HG03025 (cell line): Measurements from ENCODE around the gene NR1H2.
"Not testable (repeated sequence)": the region's sequence is repeated elsewhere in the genome, so short reads cannot be mapped to it uniquely, and the experiment has no call there.

Source experiments
- ATAC-seq: cut with Tn5 transposase; IDR thresholded peaks from one replicate; pipeline ENCODE4 v1.9.1; 2021; ENCODE audit warnings: mild to moderate bottlenecking, moderate library complexity; ENCODE audit not compliant: unreplicated experiment, low FRiP score

Gene NR1H2

DNA sequence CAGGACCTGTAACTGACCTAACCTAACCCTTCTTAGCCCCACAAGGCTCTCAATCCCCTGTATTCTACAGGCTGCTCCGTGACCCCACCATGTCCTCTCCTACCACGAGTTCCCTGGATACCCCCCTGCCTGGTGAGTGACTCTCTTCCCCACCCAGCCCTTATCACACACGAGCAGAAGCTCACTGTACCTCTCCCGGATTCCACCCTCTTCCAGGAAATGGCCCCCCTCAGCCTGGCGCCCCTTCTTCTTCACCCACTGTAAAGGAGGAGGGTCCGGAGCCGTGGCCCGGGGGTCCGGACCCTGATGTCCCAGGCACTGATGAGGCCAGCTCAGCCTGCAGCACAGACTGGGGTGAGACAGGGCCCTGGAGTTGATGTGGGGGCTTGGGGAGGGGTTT lies 1.3 kb downstream of the NR1H2 start:
- no peak for ATAC-seq

DNA sequence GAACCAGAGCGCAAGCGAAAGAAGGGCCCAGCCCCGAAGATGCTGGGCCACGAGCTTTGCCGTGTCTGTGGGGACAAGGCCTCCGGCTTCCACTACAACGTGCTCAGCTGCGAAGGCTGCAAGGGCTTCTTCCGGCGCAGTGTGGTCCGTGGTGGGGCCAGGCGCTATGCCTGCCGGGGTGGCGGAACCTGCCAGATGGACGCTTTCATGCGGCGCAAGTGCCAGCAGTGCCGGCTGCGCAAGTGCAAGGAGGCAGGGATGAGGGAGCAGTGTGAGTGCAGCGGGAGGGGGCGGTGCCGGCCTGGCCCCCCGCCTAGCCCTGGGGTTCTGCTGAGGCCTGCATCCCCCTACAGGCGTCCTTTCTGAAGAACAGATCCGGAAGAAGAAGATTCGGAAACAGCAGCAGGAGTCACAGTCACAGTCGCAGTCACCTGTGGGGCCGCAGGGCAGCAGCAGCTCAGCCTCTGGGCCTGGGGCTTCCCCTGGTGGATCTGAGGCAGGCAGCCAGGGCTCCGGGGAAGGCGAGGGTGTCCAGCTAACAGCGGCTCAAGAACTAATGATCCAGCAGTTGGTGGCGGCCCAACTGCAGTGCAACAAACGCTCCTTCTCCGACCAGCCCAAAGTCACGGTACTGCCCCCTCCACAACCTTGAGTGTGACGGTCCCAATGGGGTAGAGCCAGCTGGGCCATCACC lies 2.1 kb downstream of the NR1H2 start:
- ATAC-seq: no peak

DNA sequence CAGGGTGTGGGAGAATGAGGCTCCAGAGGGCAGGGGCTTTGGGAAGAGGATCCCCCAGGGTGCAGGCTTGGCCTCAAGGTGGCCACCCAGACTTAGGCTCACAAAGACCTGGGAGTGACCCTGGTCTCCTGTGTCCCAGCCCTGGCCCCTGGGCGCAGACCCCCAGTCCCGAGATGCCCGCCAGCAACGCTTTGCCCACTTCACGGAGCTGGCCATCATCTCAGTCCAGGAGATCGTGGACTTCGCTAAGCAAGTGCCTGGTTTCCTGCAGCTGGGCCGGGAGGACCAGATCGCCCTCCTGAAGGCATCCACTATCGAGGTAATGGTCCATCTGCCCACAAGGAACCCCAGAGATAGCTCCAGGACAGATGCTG lies 2.6 kb downstream of the NR1H2 start:
- no peak for ATAC-seq

DNA sequence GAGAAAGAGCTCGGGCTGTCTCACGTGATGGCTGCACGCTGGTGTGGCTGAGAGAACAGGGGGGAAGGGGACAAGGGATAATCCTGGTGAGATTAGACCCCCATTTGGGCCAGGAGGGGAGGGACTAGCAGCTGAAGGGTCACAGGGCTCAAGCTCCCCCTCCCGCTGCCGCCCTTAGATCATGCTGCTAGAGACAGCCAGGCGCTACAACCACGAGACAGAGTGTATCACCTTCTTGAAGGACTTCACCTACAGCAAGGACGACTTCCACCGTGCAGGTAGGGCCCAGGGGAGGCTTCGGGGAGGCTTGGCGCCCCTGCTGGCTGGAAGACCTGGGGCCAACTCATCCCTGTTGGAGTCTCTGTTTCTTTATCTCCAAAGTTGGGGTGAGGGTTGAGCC lies 3.3 kb downstream of the NR1H2 start:
- no peak for ATAC-seq

DNA sequence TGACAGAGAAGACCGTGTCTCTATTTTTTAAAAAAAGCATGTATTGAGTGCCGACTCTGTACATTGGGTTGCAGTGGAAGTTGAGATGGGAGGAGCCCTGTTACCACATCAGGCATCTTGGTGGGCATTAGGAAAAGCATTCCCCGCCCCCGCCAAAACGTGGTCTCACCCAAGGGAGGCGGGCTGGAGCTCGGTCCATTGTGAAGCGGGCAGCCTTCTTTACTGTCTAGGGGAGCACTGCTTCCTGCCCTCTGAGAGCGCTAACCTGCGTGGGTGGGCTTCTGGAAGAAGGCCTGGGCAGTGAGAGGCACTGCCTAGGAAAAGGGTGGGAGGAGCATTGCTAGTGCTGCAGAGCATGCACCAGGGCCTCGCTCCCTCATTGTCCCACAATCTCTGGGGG lies 3.9 kb downstream of the NR1H2 start:
- no peak for ATAC-seq

DNA sequence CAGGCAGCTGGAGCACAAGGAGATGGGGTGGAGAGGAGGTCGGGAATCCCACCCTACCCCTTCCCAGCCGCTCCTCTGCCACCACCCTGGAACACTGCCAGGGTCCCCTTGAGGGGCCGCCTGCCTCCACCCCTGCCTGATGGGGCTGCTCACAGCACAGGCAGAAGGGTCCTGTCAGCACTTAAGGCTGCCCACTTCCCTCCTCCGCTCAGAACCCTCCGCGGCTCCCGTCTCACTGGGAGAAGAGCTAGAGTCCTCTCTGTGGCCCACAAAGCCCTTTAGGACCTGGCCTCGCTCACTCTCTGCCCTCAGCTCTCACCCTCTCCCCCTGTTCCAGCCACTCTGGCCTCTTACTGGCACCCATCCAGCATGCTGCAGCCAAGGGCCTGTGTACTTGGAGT lies 4.5 kb downstream of the NR1H2 start:
- ATAC-seq: no peak

DNA sequence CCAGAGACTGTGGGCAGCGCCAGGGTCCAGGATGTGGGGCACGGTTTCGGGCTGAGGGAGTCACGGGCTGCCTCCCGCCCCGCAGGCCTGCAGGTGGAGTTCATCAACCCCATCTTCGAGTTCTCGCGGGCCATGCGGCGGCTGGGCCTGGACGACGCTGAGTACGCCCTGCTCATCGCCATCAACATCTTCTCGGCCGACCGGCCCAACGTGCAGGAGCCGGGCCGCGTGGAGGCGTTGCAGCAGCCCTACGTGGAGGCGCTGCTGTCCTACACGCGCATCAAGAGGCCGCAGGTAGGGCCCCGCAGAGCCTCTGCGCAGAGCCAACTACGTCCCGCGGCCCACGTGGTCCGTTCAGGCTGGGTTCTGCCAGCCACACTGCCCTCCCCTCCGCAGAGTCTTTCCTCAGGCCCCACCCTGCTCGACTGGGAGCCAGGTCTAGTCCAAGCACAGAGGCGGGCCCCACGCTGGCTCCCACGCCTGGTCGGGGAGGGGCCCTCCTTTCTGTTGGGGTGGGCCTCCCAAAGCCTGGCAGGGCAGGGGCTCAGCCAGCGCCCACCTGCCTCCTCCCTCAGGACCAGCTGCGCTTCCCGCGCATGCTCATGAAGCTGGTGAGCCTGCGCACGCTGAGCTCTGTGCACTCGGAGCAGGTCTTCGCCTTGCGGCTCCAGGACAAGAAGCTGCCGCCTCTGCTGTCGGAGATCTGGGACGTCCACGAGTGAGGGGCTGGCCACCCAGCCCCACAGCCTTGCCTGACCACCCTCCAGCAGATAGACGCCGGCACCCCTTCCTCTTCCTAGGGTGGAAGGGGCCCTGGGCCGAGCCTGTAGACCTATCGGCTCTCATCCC lies 5.8 kb downstream of the NR1H2 start:
- ATAC-seq: no peak

DNA sequence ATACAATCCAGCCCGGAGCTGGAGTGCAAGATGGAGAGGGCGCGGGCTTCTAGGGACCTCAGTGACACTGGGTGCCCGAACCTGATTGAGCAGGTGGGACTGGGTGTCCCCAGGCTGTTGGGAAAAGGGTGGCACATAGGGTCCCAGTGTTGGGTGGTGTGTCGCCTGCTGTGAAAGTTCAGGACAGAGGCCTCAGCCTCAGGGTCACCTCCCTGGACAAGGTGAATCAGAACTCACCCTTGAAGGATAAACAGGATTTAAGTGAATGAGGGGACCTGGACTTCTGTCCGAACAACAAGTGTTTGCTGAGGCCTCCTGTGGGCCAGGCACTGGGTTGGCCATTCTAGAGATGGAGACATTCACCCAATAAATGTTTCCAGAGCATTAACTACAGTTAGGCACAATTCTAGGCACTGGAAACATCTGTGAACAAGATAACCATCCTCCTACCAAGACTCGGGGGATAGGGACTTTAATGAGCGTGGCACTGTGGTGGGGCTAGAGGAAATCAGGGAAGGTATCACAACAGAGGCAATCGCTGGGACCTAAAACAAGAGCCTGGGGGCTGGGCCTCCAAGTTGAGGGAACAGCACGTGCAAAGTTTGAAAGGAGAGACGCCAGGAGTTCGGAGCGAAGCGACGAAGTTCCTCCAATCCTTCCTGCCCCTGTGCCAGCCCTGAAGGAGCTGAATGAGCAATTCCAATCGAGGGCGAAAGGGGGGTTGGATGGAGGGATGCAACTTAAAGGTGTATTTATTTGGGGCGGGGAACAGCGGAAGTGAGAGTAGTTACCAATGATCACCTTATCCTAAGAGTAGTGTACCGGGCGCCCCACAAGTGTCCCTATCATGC lies 7.0 kb downstream of the NR1H2 start:
- no peak for ATAC-seq

DNA sequence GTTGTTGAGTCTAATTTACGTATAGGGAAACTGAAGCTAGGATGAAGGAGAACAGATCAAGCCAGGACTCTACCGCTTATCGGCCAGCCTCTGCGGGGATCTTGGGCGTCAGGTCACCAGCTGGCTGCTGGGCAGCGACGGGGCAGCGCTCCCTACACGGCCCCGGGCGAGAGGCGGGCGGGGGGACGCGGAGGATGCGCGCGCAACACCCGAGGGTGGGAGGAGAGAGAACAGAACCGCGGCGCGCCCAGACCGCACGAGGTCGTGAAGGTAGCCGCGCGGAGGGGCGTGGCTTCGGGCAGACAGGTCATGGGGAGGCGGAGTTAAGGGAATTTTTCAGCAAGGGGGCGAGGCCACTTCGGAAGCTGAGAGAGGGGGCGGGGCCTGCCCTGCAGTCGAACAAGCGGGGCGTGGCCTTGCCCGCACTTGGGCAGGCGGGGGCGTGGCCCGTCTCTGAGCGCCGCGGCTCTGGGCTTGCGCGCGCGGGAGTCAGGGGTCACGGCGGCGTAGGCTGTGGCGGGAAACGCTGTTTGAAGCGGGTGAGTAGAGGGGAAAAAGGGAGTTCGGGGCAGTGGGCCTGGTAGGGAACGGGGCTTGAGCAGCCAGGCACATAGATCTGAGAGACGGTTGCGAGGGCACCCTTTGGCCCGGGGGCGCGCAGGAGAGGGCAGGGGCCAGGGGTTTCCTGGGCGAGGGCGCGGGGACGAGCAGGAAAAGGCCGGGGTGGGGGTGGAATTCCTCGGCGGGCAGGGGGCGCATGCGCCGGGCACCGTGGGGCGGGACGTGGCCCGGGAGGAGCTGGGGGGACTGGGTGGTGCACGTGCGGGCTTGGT lies 7.8 kb downstream of the NR1H2 start, which contains the start of gene POLD1:
Gene POLD1, plus strand, starts transcription at position 496 of the 833 bp plus-strand sequence. CDS start 14,505 bp downstream, outside the sequence.
- peak; percentile 78 for ATAC-seq

DNA sequence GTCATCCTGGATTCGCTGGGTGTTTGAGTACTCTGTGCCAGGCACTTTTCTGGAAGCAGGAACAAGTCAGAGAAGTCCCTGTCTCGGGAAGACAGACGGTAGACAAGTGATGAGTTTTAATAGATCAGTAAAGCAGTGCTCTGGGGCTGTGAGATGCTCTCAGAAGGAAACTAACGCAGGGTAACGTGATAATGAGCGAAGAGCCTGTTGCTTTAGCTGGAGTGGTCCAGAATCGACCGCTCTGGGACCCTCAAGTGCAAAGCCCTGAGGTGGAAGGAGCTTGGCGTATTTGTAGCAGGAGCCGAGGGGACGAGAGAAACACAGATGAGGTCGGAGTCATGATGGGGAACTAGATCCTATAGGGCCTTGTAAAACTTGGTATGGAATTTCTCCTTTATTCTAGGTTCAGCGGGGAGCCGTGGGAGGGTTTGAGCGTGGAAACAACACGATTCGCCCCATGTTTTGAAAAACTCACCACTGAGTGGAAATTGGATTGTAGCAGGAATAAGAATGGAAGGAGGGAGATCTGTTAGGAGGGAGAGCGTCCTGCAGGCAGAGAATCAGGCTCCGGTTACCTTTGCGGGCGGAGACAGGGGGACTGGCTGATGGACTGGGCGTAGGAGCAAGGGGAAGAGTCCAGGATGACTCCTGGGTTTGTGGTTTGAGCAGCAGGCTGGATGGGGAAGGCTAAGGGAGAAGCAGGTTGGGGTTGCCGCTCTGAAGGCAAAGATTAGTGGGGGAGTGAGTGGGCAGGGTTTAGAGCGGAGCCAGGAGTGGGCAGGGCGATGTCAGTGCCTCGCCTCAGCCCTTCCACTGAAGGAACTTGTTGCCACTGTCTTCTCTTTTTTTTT lies 8.7 kb downstream of the NR1H2 start:
- ATAC-seq: no peak

DNA sequence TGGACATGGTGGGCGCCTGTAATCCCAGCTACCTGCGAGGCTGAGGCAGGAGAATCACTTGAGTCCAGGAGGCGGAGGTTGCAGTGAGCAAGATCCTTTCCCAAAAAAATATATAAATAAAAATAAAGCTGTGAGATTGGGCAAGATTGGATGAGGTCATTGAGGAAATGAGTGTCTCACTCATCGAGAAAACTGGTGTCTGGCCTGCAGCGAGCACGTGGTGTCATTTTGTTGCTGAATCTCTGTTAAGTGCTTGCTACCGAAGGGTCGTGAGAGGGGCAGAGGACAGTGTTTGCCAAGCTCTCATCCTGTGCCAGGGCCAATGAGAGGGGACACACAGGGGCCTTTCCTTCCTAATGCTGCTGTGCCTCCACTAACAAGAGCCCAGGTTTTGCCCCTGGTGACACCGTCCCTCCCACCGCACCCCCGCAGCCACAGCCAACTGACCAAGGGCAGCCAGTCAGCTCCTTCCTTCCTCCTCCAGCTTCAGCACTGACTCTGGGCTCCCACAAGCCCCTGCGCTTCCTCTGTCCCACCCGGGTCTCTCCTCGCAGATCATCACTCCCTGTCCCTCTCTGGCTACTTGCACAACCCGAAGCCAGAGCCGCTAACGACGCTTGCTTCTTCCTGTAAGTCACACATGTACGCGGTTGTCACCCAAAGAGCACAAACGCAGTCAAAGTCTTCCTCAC lies 11.1 kb downstream of the NR1H2 start:
- ATAC-seq: no peak

DNA sequence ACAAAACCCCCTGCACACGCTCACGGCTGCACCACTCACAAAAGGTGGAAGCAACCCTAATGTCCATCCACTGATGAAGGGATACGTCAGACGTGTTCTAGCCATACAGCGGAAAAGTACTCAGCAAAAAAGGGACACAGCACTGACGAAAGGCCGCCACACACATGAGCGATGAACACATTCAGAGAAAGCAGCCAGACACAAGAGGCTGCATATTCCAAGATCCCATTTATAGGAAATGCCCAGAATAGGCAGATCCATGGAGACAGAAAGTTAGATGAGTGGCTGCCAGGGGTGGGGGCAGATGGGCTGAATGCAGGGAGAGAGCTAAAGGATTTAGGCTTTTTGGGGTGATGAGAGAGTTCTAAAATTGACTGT lies 11.6 kb downstream of the NR1H2 start:
- ATAC-seq: no peak

DNA sequence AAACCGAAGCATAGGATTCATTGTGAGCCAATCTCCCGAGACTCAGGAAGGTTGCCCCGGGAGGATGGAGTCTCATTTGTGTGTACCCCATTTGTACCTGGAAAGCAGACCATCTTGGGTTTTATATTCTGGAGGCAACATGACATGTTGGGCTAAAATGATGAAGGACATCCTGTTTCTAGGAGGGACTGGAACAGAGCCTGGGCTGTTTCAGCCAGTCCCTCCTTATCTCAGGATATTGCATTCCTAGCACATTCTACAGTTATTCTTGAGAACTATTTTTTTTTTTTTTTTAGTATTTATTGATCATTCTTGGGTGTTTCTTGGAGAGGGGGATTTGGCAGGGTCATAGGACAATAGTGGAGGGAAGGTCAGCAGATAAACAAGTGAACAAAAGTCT lies 14.0 kb downstream of the NR1H2 start:
- not testable (repeated sequence) for ATAC-seq

DNA sequence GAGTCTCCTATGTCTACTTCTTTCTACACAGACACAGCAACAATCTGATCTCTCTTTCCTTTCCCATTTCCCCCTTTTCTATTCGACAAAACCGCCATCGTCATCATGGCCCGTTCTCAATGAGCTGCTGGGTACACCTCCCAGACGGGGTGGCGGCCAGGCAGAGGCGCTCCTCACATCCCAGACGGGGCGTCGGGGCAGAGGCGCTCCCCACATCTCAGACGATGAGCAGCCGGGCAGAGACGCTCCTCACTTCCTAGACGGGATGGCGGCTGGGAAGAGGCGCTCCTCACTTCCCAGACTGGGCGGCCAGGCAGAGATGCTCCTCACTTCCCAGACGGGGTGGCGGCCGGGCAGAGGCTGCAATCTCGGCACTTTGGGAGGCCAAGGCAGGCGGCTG lies 14.7 kb downstream of the NR1H2 start:
- not testable (repeated sequence) for ATAC-seq

DNA sequence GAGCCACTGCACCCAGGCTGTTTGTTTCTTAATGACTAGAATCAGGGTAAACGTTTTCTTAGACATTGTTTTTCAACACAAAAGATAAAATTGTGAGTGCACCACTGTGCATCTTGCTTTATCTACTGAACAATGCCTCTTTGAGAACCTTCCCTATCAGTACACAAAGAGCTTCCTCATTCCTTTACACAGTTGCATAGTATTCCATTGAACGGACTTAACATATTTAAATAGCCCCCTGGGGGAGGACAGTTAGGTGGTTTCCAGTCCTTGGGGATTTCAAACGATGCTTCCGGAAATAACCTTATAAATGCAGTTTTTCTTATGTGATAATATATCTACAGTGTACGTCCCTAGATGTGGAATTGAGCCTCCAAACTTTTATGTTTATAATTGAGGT lies 16.5 kb downstream of the NR1H2 start:
- no peak for ATAC-seq

DNA sequence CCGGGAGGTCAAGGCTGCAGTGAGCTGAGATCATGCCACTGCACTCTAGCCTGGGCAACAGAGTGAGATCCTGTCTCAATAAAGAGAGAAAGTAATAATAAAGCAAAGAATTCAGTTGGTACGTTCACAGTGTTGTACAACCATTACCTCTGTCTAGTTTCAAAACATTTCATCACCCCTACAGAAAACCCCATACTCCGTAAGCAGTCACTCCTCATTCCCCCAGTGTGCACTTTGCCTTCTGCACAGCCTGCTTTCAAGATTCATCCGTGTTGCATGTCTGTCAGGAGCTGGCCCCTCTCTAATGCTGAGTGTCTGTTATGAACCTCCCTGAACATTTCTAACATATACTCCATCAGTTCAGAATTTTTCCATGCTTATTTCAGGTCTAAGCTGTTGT lies 17.3 kb downstream of the NR1H2 start:
- ATAC-seq: no peak

DNA sequence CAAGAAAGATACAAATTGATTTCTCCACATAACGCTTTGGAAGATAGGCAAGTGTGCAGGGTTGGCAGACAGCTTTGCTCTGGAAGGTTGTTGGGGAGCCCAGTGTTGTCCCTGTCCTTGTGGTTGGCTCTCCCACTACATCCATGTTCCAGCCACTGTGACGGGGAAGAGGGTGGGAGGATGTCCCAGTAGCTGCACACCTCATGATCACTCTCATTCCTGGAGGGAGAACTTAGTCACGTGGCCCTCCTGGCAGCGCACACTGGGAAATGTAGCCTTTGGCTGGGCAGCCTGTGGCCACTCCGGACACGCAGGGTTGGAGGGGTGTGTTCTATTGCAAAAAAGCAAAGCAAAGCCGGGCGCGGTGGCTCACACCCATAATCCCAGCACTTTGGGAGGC lies 17.8 kb downstream of the NR1H2 start:
- ATAC-seq: no peak

DNA sequence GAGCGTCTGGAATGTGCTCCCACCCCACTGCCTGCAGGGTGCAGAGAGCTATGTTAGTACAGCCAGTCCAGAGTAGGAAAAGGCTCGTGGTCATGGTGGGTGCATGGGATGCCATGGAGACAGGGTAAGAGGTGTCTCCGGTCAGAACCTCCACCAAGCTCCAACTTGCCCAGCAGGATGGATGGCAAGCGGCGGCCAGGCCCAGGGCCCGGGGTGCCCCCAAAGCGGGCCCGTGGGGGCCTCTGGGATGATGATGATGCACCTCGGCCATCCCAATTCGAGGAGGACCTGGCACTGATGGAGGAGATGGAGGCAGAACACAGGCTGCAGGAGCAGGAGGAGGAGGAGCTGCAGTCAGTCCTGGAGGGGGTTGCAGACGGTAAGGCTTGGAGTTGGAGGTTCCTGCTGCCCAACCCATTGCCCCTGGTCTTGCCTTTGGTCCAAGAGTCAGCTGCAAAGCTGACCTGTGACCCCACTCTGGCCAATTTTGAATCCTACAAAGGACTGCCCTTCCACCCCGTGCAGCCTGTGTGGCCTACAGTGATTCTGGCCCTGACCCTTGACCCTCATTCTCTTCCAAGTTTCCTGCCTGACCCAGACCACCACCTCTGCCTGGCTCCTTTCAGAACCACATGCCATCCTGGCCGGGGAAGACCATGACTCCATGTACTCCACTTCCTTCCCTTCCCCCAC lies 22.6 kb downstream of the NR1H2 start:
- no peak for ATAC-seq
